AG10803 (cell line): ENCODE results near the gene IGF1R.

Experiments used
- DNase-seq: peaks from one replicate; pipeline ENCODE4 v3.0.0; 2010; ENCODE audit warnings: low read depth
- H3K4me3 ChIP-seq: 2 replicates; pipeline ENCODE4 v1.5.1; 2011; ENCODE audit warnings: mild to moderate bottlenecking, low read length, control low read depth
- CTCF ChIP-seq: conservative IDR thresholded peaks from 2 replicates; pipeline ENCODE4 v1.5.1; 2011; ENCODE audit warnings: mild to moderate bottlenecking, low read length, control low read depth, inconsistent platforms

IGF1R gene

GRCh38 chr15:98876451-98877369 is 228.4 kb downstream of the IGF1R start:
- no peak for TF ChIP-seq CTCF
- no peak overlapping the region for H3K4me3 ChIP-seq
- DNase-seq: no peak

GRCh38 chr15:98878172-98878571 is 229.8 kb downstream of the IGF1R start:
- DNase-seq: peak; percentile 81
- TF ChIP-seq CTCF: no peak
- H3K4me3 ChIP-seq: no peak overlapping the region

- H3K4me3 ChIP-seq: no peak overlapping the region
- no peak for DNase-seq
- TF ChIP-seq CTCF: no peak
Measured at GRCh38 chr15:98878862-98879261, 230.5 kb downstream of the IGF1R start.

GRCh38 chr15:98881526-98882520 is 233.5 kb downstream of the IGF1R start:
- peak; percentile 74 for DNase-seq
- peak; percentile 56 for TF ChIP-seq CTCF

GRCh38 chr15:98883478-98883877 is 235.1 kb downstream of the IGF1R start:
- no peak for DNase-seq
- H3K4me3 ChIP-seq: no peak overlapping the region
- TF ChIP-seq CTCF: no peak

More at GRCh38 chr15:98881526-98882520, 233.5 kb downstream of the IGF1R start:
- H3K4me3 ChIP-seq: no peak overlapping the region

- no peak overlapping the region for H3K4me3 ChIP-seq
- no peak for TF ChIP-seq CTCF
- no peak for DNase-seq
Measured at GRCh38 chr15:98884894-98885293, 236.6 kb downstream of the IGF1R start.
